Epithelial cell of proximal tubule (primary cell): ENCODE data around the gene PODN. TPM values are rescaled to one million over a fixed set of nuclear protein-coding genes. Genes with fewer than 3 reads are reported as not detected.

Experiments
- DNase-seq: peaks from one replicate; pipeline ENCODE4 v3.0.0-alpha.2; 2011; ENCODE audit warnings: low read depth
- H3K4me3 ChIP-seq: 2 replicates; pipeline ENCODE4 v1.5.1; 2011; ENCODE audit warnings: low read depth, mild to moderate bottlenecking, low read length
- total RNA-seq: library from RNA; depleted of rRNA; stranded (reverse); fragments of >200 nt; gene quantifications from 2 replicates; pipeline ENCODE4 v1.2.3, GENCODE V29; 2015
- TF ChIP-seq, protein P1 (sequence below): conservative IDR thresholded peaks from 2 replicates; pipeline ENCODE4 v1.5.1; 2012; ENCODE audit warnings: low read depth, mild to moderate bottlenecking, low read length

Gene PODN
- total RNA-seq, 1 donor from 2014 or later = 0.06 TPM

DNA sequence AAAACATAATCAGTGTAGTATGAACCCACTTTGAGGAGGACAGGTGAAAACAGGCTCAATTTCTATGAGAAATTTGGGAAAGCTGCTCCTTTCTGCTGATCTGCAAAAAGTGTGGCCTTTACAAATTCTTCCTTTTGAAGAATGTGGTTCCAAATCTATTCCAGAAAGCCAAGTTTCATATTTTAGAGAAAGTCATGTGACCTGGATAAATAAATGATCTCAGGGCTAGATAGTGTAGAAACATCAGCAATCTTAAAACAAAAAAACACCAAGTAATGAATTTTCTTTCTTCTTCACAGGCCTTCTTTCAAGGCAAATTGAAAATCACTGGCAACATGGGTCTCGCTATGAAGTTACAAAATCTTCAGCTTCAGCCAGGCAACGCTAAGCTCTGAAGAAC is 11.7 kb upstream of the PODN start:
- H3K4me3 ChIP-seq = no peak overlapping the region
- TF ChIP-seq, protein P1, sequence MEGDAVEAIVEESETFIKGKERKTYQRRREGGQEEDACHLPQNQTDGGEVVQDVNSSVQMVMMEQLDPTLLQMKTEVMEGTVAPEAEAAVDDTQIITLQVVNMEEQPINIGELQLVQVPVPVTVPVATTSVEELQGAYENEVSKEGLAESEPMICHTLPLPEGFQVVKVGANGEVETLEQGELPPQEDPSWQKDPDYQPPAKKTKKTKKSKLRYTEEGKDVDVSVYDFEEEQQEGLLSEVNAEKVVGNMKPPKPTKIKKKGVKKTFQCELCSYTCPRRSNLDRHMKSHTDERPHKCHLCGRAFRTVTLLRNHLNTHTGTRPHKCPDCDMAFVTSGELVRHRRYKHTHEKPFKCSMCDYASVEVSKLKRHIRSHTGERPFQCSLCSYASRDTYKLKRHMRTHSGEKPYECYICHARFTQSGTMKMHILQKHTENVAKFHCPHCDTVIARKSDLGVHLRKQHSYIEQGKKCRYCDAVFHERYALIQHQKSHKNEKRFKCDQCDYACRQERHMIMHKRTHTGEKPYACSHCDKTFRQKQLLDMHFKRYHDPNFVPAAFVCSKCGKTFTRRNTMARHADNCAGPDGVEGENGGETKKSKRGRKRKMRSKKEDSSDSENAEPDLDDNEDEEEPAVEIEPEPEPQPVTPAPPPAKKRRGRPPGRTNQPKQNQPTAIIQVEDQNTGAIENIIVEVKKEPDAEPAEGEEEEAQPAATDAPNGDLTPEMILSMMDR = no peak
- DNase-seq = no peak

- DNase-seq = no peak
- H3K4me3 ChIP-seq = no peak overlapping the region
- TF ChIP-seq, protein P1 = no peak
These were observed 10.3 kb upstream of the PODN start for GRCh38 chr1:53051676-53052075.

- TF ChIP-seq, protein P1 = no peak
- H3K4me3 ChIP-seq = no peak overlapping the region
- no peak for DNase-seq
These were observed 4.9 kb upstream of the PODN start for GRCh38 chr1:53057127-53057526.

GRCh38 chr1:53060579-53060978 is 1.4 kb upstream of the PODN start:
- no peak for DNase-seq
- H3K4me3 ChIP-seq = no peak overlapping the region
- TF ChIP-seq, protein P1 = no peak

GRCh38 chr1:53061123-53061858 is 722 bp upstream of the PODN start:
- TF ChIP-seq, protein P1 = no peak
- DNase-seq = no peak
- peak overlapping the region; percentile 26 for H3K4me3 ChIP-seq

DNA sequence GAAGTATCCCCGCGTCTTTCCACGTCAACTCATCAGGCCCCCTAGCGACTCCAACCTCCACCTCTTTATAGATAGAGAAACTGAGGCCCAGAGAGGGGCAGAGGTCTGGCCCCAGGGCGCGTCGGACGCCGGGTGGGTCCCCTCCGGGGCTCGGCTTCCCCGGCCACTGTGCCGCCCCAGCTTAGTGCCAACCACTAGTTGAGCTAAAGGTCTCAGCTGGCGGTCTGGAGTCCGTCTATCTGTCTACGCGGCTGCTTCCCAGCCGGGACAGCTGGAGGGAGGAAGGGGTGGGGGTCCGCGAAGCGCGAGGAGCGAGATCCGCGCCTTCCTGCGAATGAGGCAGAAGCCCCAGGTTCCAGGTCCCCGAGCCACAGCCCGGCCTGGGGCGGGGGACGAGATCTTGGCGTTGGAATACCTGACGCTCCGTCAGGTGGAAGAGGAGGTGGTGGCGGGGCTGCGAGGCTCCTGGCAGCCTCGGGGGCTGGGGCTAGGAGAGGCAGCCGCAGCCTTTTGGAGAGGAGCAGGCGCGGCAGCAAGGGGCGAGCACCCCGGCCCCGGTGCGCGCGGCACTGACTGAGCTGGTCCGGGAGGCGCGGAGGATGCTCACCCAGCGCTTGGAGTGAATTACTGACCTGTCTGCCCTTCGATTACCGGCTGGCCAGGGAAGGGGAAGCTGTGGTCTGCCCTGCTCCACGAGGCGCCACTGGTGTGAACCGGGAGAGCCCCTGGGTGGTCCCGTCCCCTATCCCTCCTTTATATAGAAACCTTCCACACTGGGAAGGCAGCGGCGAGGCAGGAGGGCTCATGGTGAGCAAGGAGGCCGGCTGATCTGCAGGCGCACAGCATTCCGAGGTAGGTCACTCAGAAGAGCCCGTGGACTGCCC is 937 bp downstream of the PODN start:
- no peak for DNase-seq

More for the DNA sequence above, 937 bp downstream of the PODN start:
- peak overlapping the region; percentile 37 for H3K4me3 ChIP-seq
- TF ChIP-seq, protein P1 = peak; percentile 8
